HepG2 (cell line): ENCODE results near the gene PSMB9. TPM values are rescaled to one million over a fixed set of nuclear protein-coding genes. Genes with fewer than 3 reads are reported as not detected.

ENCODE experiments used
- BCL6 ChIP-seq: IDR thresholded peaks from 2 replicates; pipeline ENCODE4 v1.6.1; 2016; ENCODE audit warnings: missing genetic modification reagents, missing compliant biosample characterization
- CCAR2 ChIP-seq: fragments of 200-400 bp; formaldehyde crosslinking; optimal IDR thresholded peaks from 2 replicates; pipeline ENCODE3; 2018; ENCODE audit warnings: low read depth, mild to moderate bottlenecking, low read length, moderate library complexity
- MYC ChIP-seq: sonication (generic); formaldehyde crosslinking; IDR thresholded peaks from 2 replicates; pipeline ENCODE4 v1.9.0; 2021; ENCODE audit warnings: missing genetic modification reagents, borderline replicate concordance
- RFXANK ChIP-seq: IDR thresholded peaks from 2 replicates; pipeline ENCODE4 v1.6.1; 2016
- SAP130 ChIP-seq: IDR thresholded peaks from 2 replicates; pipeline ENCODE4 v1.6.1; 2016; ENCODE audit warnings: low read depth
- ZNF3 ChIP-seq: IDR thresholded peaks from 2 replicates; pipeline ENCODE4 v1.7.0; 2017; ENCODE audit warnings: inconsistent platforms
- ZNF563 ChIP-seq: sonication (generic); formaldehyde crosslinking; IDR thresholded peaks from 2 replicates; pipeline ENCODE4 v1.8.0; 2022; ENCODE audit warnings: mild to moderate bottlenecking, moderate library complexity, missing genetic modification reagents
- ZNF790 ChIP-seq: sonication (generic); formaldehyde crosslinking; IDR thresholded peaks from 2 replicates; pipeline ENCODE4 v1.8.0; 2022; ENCODE audit warnings: missing genetic modification reagents, mild to moderate bottlenecking, borderline replicate concordance
- polyA plus RNA-seq, 8 experiments: library from polyadenylated mRNA; depleted of rRNA in 3 of 8; stranded (reverse) in 7 of 8; unstranded in 1 of 8; fragments of >200 nt; fragmentation: Illumina TruSeq in 4 of 8; extraction: Trizol in 4 of 8; gene quantifications; 2 replicates each; pipeline versions ENCODE4 v1.2.1 to v1.2.3, GENCODE V29; 2011 to 2016; ENCODE audit warnings: low read depth in 4 of 8, missing spikeins in 1 of 8, mixed read lengths in 1 of 8; ENCODE audit not compliant: insufficient read depth in 1 of 8
- total RNA-seq, 5 experiments: library from RNA; depleted of rRNA; stranded (reverse); fragments of >200 nt; fragmentation: Illumina TruSeq; extraction: Trizol; gene quantifications; 2 replicates each; pipeline ENCODE4 v1.2.3, GENCODE V29; 2016; ENCODE audit warnings: low read depth in 1 of 5
- TF ChIP-seq, protein P1 (sequence below): sonication (generic); formaldehyde crosslinking; IDR thresholded peaks from 2 replicates; pipeline ENCODE4 v1.5.0; 2020; ENCODE audit warnings: missing genetic modification reagents
- TF ChIP-seq, protein P2 (sequence below): sonication (generic); formaldehyde crosslinking; IDR thresholded peaks from 2 replicates; pipeline ENCODE4 v1.5.1; 2020; ENCODE audit warnings: mild to moderate bottlenecking, missing genetic modification reagents, moderate library complexity
- TF ChIP-seq, protein P3 (sequence below): sonication (generic); formaldehyde crosslinking; IDR thresholded peaks from 2 replicates; pipeline ENCODE4 v1.5.0; 2020; ENCODE audit warnings: missing genetic modification reagents
- TF ChIP-seq, protein P4 (sequence below): sonication (generic); formaldehyde crosslinking; IDR thresholded peaks from 2 replicates; pipeline ENCODE4 v1.4.0; 2020; ENCODE audit warnings: missing genetic modification reagents
- TF ChIP-seq, protein P5 (sequence below): sonication (generic); formaldehyde crosslinking; IDR thresholded peaks from 2 replicates; pipeline ENCODE4 v1.4.0; 2020; ENCODE audit warnings: missing genetic modification reagents, borderline replicate concordance
- TF ChIP-seq, protein P6 (sequence below), 2 experiments: sonication (generic) in 1 of 2; formaldehyde crosslinking in 1 of 2; IDR thresholded peaks; 2 replicates each; pipeline versions ENCODE4 v1.4.0 to v1.6.1; 2018 to 2020; ENCODE audit warnings: missing genetic modification reagents in 2 of 2, borderline replicate concordance in 1 of 2, low read depth in 1 of 2, mild to moderate bottlenecking in 1 of 2, missing biosample characterization in 1 of 2
- TF ChIP-seq, protein P7 (sequence below), 2 experiments: fragments of 450-650 bp in 1 of 2; sonication (generic) in 1 of 2; formaldehyde crosslinking; IDR thresholded peaks; 2 replicates each; pipeline versions ENCODE4 v1.5.0 to v1.8.0; 2020 to 2022; ENCODE audit warnings: mild to moderate bottlenecking in 1 of 2, missing genetic modification reagents in 1 of 2

The PSMB9 gene
- total and polyA plus RNA-seq, 2 of the 13 experiments (the other 11 are each of a cell fraction or from before 2014, with no cell fraction given): 15.6 to 16.0 TPM

DNA sequence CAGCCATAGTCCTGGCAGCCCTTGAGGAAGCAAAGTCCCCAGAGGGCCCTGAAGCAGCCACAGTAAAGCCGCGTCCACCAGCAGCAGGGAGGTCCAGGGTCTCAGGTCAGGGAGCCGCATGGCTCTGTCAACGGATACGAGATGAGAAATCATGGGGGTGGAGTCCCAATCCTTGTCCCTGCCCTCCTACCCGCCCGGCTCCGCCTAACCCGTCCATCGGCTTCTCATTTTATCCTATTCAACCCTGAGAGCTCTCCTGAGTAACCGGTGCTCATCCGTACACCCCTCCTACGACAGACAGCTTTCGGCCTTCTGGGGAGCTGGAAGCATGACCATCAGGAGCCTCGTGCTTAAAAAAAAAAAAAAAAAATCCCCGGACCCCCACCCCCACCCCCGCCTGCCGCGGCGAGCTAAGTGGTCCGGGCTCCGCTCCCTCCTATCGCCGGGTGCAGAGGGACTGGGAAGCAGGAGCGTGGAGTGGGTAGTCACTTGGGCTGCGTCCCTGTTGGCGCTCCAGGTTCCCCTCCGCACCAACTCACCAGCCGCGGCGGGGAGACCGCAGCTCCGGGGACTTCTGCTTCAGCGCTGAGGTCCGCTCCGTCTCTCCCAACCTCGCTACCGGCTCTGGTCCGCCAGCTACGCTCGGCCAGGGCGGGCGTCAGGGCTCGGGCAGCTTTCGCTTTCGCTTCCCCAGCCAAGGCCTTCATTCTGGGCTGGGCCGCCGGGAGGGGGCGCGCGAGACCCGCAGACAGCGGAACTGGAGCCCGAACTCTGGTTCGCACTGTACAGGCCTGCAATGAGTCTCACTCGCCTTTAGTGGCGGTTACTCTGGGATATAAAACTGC lies 15.7 kb upstream of the PSMB9 start, which contains the start of gene TAP2 (continued):
- TF ChIP-seq, protein P1, sequence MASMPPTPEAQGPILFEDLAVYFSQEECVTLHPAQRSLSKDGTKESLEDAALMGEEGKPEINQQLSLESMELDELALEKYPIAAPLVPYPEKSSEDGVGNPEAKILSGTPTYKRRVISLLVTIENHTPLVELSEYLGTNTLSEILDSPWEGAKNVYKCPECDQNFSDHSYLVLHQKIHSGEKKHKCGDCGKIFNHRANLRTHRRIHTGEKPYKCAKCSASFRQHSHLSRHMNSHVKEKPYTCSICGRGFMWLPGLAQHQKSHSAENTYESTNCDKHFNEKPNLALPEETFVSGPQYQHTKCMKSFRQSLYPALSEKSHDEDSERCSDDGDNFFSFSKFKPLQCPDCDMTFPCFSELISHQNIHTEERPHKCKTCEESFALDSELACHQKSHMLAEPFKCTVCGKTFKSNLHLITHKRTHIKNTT (CRISPR knock-in tag): 0 out of 2 replicates have a peak, but pooled peaks have one; percentile 26
- TF ChIP-seq, protein P2, sequence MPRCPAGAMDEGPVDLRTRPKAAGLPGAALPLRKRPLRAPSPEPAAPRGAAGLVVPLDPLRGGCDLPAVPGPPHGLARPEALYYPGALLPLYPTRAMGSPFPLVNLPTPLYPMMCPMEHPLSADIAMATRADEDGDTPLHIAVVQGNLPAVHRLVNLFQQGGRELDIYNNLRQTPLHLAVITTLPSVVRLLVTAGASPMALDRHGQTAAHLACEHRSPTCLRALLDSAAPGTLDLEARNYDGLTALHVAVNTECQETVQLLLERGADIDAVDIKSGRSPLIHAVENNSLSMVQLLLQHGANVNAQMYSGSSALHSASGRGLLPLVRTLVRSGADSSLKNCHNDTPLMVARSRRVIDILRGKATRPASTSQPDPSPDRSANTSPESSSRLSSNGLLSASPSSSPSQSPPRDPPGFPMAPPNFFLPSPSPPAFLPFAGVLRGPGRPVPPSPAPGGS (CRISPR knock-in tag): 0 out of 2 replicates have a peak, but pooled peaks have one; percentile 7
- peak; percentile 96 for TF ChIP-seq SAP130 (CRISPR knock-in tag)
- TF ChIP-seq, protein P3, sequence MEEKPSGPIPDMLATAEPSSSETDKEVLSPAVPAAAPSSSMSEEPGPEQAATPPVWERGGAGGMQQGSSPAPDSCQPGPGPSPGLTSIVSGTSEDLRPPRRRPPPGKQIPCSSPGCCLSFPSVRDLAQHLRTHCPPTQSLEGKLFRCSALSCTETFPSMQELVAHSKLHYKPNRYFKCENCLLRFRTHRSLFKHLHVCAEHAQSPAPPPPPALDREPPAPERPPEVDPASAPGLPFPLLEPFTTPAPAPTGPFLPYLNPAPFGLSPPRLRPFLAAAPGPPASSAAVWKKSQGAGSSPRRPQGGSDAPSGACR (CRISPR knock-in tag): peak; percentile 88
- no peak for TF ChIP-seq ZNF790 (CRISPR knock-in tag)
- TF ChIP-seq, protein P4, sequence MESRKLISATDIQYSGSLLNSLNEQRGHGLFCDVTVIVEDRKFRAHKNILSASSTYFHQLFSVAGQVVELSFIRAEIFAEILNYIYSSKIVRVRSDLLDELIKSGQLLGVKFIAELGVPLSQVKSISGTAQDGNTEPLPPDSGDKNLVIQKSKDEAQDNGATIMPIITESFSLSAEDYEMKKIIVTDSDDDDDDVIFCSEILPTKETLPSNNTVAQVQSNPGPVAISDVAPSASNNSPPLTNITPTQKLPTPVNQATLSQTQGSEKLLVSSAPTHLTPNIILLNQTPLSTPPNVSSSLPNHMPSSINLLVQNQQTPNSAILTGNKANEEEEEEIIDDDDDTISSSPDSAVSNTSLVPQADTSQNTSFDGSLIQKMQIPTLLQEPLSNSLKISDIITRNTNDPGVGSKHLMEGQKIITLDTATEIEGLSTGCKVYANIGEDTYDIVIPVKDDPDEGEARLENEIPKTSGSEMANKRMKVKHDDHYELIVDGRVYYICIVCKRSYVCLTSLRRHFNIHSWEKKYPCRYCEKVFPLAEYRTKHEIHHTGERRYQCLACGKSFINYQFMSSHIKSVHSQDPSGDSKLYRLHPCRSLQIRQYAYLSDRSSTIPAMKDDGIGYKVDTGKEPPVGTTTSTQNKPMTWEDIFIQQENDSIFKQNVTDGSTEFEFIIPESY (CRISPR knock-in tag): peak; percentile 60; the same call in 1 of the 2 replicates
- no peak for TF ChIP-seq ZNF3 (CRISPR knock-in tag)
- peak; percentile 45; the same call in 1 of the 2 replicates for TF ChIP-seq BCL6 (CRISPR knock-in tag)
- TF ChIP-seq CCAR2: no peak
- TF ChIP-seq MYC (CRISPR knock-in tag): peak; percentile 68; the same call in 1 of the 2 replicates
- TF ChIP-seq, protein P5, sequence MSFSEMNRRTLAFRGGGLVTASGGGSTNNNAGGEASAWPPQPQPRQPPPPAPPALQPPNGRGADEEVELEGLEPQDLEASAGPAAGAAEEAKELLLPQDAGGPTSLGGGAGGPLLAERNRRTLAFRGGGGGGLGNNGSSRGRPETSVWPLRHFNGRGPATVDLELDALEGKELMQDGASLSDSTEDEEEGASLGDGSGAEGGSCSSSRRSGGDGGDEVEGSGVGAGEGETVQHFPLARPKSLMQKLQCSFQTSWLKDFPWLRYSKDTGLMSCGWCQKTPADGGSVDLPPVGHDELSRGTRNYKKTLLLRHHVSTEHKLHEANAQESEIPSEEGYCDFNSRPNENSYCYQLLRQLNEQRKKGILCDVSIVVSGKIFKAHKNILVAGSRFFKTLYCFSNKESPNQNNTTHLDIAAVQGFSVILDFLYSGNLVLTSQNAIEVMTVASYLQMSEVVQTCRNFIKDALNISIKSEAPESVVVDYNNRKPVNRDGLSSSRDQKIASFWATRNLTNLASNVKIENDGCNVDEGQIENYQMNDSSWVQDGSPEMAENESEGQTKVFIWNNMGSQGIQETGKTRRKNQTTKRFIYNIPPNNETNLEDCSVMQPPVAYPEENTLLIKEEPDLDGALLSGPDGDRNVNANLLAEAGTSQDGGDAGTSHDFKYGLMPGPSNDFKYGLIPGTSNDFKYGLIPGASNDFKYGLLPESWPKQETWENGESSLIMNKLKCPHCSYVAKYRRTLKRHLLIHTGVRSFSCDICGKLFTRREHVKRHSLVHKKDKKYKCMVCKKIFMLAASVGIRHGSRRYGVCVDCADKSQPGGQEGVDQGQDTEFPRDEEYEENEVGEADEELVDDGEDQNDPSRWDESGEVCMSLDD (CRISPR knock-in tag): peak; percentile 75; the same call in 1 of the 2 replicates
- TF ChIP-seq, protein P6, sequence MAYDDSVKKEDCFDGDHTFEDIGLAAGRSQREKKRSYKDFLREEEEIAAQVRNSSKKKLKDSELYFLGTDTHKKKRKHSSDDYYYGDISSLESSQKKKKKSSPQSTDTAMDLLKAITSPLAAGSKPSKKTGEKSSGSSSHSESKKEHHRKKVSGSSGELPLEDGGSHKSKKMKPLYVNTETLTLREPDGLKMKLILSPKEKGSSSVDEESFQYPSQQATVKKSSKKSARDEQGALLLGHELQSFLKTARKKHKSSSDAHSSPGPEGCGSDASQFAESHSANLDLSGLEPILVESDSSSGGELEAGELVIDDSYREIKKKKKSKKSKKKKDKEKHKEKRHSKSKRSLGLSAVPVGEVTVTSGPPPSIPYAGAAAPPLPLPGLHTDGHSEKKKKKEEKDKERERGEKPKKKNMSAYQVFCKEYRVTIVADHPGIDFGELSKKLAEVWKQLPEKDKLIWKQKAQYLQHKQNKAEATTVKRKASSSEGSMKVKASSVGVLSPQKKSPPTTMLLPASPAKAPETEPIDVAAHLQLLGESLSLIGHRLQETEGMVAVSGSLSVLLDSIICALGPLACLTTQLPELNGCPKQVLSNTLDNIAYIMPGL (CRISPR knock-in tag; IDR thresholded peaks at IDR 0.05; ENCODE audit: borderline replicate concordance in 1 of 2, low read depth in 1 of 2): peak; percentile 99 to 100
- peak; percentile 67; the same call in 1 of the 2 replicates for TF ChIP-seq ZNF563
- TF ChIP-seq RFXANK (CRISPR knock-in tag): peak; percentile 98
- TF ChIP-seq, protein P7, sequence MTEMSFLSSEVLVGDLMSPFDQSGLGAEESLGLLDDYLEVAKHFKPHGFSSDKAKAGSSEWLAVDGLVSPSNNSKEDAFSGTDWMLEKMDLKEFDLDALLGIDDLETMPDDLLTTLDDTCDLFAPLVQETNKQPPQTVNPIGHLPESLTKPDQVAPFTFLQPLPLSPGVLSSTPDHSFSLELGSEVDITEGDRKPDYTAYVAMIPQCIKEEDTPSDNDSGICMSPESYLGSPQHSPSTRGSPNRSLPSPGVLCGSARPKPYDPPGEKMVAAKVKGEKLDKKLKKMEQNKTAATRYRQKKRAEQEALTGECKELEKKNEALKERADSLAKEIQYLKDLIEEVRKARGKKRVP (CRISPR knock-in tag; IDR thresholded peaks at IDR 0.05): peak in 1 of 2 experiments; percentile 45; a peak in 1 of 4 replicates
